Sigmoid colon (tissue), 7 donors: ENCODE results near the gene EHD3. TPM values are rescaled to one million over a fixed set of nuclear protein-coding genes. Genes with fewer than 3 reads are reported as not detected.

ENCODE experiments used
- DNase-seq: peaks from one replicate; pipeline ENCODE4 v3.0.0-alpha.2; 2019
- H3K27ac ChIP-seq, 4 donors: fragments of 200-600 bp; sonication (generic); one replicate each; pipeline ENCODE4 v1.5.1; 2016 to 2019; ENCODE audit warnings: mild to moderate bottlenecking in 1 of 4
- H3K27me3 ChIP-seq, 3 donors: fragments of 200-600 bp; sonication (generic); one replicate each; pipeline ENCODE4 v1.5.1; 2019; ENCODE audit warnings: mild to moderate bottlenecking in 1 of 3
- H3K36me3 ChIP-seq, 4 donors: fragments of 200-600 bp; sonication (generic); one replicate each; pipeline ENCODE4 v1.5.1; 2016 to 2019
- H3K4me1 ChIP-seq, 4 donors: fragments of 200-600 bp; sonication (generic); one replicate each; pipeline ENCODE4 v1.5.1; 2017 to 2019
- H3K4me3 ChIP-seq, 4 donors: fragments of 200-600 bp; sonication (generic); one replicate each; pipeline ENCODE4 v1.5.1; 2017 to 2019; ENCODE audit warnings: mild to moderate bottlenecking in 2 of 4, moderate library complexity in 1 of 4
- H3K9me3 ChIP-seq, 4 donors: fragments of 200-600 bp in 3 of 4; sonication (generic) in 3 of 4; one replicate each; pipeline versions ENCODE4 v1.5.1 to v1.6.1; 2013 to 2019
- EP300 ChIP-seq, 4 donors: sonication (generic); formaldehyde crosslinking; IDR thresholded peaks; one replicate each; pipeline ENCODE4 v1.6.1; 2017; ENCODE audit warnings: antibody characterized with exemption in 4 of 4
- POLR2A ChIP-seq, 2 donors: fragments of 450-650 bp; IDR thresholded peaks; one replicate each; pipeline ENCODE4 v1.6.1; 2016; ENCODE audit warnings: antibody characterized with exemption in 2 of 2, mild to moderate bottlenecking in 2 of 2, moderate library complexity in 2 of 2
- POLR2AphosphoS5 ChIP-seq, 4 donors: sonication (generic); formaldehyde crosslinking; IDR thresholded peaks; one replicate each; pipeline ENCODE4 v1.6.1; 2017; ENCODE audit warnings: antibody characterized with exemption in 4 of 4
- WGBS, 2 donors: extraction: QIAGEN DNeasy Blood & Tissue Kit; methylation state at CpG; one replicate each; pipeline ENCODE4 v1.1.7; 2013; 5-methylcytosine and 5-hydroxymethylcytosine counted together
- intact Hi-C: fragments of 100-400 bp; cut with DNase I; formaldehyde crosslinking; loops from one replicate; pipeline ENCODE4 v1.15.1; 2023
- polyA plus RNA-seq, 3 donors: library from polyadenylated mRNA; stranded (reverse); fragments of 200-250 nt; gene quantifications; one replicate each; pipeline ENCODE4 v1.2.3, GENCODE V29; 2013
- total RNA-seq, 4 donors: library from RNA; depleted of rRNA; stranded (reverse); fragments of >200 nt; gene quantifications; one replicate each; pipeline ENCODE4 v1.1.0, GENCODE V29; 2016
- TF ChIP-seq, protein P1 (sequence below), 4 experiments: fragments of 450-650 bp in 3 of 4; fragments of 200-600 bp in 1 of 4; IDR thresholded peaks; one replicate each; pipeline ENCODE4 v1.5.1; 2016 to 2019; ENCODE audit warnings: antibody characterized with exemption in 4 of 4, mild to moderate bottlenecking in 3 of 4, moderate library complexity in 2 of 4
- donor health status: healthy with polysubstance abuse.
- donor health status: Bipolar disorder and iron deficiency.
- donor health status: healthy.

Gene EHD3
- total and polyA plus RNA-seq, 7 donors: 0.60 to 7.8 (median 3.7) TPM

GRCh38 chr2:31227110-31227509 lies 6.8 kb upstream of the EHD3 start:
- no peak for DNase-seq
- no peak for TF ChIP-seq POLR2AphosphoS5 (IDR thresholded peaks at IDR 0.05)
- TF ChIP-seq, protein P1, sequence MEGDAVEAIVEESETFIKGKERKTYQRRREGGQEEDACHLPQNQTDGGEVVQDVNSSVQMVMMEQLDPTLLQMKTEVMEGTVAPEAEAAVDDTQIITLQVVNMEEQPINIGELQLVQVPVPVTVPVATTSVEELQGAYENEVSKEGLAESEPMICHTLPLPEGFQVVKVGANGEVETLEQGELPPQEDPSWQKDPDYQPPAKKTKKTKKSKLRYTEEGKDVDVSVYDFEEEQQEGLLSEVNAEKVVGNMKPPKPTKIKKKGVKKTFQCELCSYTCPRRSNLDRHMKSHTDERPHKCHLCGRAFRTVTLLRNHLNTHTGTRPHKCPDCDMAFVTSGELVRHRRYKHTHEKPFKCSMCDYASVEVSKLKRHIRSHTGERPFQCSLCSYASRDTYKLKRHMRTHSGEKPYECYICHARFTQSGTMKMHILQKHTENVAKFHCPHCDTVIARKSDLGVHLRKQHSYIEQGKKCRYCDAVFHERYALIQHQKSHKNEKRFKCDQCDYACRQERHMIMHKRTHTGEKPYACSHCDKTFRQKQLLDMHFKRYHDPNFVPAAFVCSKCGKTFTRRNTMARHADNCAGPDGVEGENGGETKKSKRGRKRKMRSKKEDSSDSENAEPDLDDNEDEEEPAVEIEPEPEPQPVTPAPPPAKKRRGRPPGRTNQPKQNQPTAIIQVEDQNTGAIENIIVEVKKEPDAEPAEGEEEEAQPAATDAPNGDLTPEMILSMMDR (IDR thresholded peaks at IDR 0.05): no peak
- no peak for TF ChIP-seq POLR2A (IDR thresholded peaks at IDR 0.05)
- no peak for TF ChIP-seq EP300 (IDR thresholded peaks at IDR 0.05)
- no peak overlapping the region for H3K27ac ChIP-seq
- no peaks in the 10 kb centered on the region for H3K9me3 ChIP-seq
- H3K36me3 ChIP-seq: no peaks in the 10 kb centered on the region
- no peaks in the 10 kb centered on the region for H3K4me1 ChIP-seq
- intact Hi-C loops: no loop called here
- WGBS, 2 donors: 71 to 76% methylated on average over 6 of the region's 6 CpGs
- no peaks in the 10 kb centered on the region for H3K27me3 ChIP-seq
- no peak overlapping the region for H3K4me3 ChIP-seq

- DNase-seq: no peak
- Histone ChIP-seq H3K4me1 (no peaks in the 10 kb centered on the region), H3K9me3 (no peaks in the 10 kb centered on the region), H3K36me3 (no peaks in the 10 kb centered on the region), H3K27me3 (no peaks in the 10 kb centered on the region), H3K4me3 (no peak overlapping the region), H3K27ac (no peak overlapping the region)
- WGBS, 2 donors: 61 to 70% methylated on average over 10 of the region's 10 CpGs
- intact Hi-C loops: no loop called here
- TF ChIP-seq POLR2A (IDR thresholded peaks at IDR 0.05) (no peak), EP300 (IDR thresholded peaks at IDR 0.05) (no peak), POLR2AphosphoS5 (IDR thresholded peaks at IDR 0.05) (no peak)
- TF ChIP-seq, protein P1 (IDR thresholded peaks at IDR 0.05): no peak
Measured at GRCh38 chr2:31227711-31228125, 6.2 kb upstream of the EHD3 start.

- TF ChIP-seq POLR2A (IDR thresholded peaks at IDR 0.05): no peak
- TF ChIP-seq POLR2AphosphoS5 (IDR thresholded peaks at IDR 0.05): no peak
- TF ChIP-seq, protein P1 (IDR thresholded peaks at IDR 0.05): no peak
- TF ChIP-seq EP300 (IDR thresholded peaks at IDR 0.05): no peak
- WGBS, 2 donors: 69 to 79% methylated on average over 3 of the region's 3 CpGs
- no peaks in the 10 kb centered on the region for H3K27me3 ChIP-seq
- intact Hi-C loops: no loop called here
- no peak overlapping the region for H3K27ac ChIP-seq
- DNase-seq: no peak
- no peaks in the 10 kb centered on the region for H3K9me3 ChIP-seq
- no peaks in the 10 kb centered on the region for H3K36me3 ChIP-seq
- H3K4me3 ChIP-seq: no peak overlapping the region
- H3K4me1 ChIP-seq: peaks cover 0 to 8% (median 2%) of the 10 kb centered on the region in 4 donors
Measured at GRCh38 chr2:31228717-31229116, 5.2 kb upstream of the EHD3 start.

DNA sequence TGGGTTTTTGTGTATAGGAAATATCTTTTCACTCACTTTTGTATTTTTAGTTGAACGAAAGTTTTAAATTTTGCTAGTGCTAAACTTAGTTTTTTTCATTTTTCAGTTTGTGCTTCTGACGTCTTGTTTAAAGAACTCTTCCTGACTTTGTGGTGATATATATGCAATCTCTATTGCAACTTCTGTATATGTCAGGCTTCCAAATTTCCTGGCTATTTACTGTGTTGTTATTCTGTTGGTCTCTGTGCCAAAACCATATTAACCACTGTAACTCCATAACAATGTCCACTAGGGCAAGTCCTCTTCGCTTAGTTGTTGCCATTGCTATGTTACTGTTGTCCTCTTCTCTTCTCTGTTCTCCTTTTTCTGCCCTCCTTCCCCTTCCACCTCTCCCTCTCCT lies 3.2 kb upstream of the EHD3 start:
- Histone ChIP-seq H3K36me3 (no peaks in the 10 kb centered on the region), H3K4me3 (no peak overlapping the region), H3K27ac (no peak overlapping the region), H3K4me1 (peaks cover 0 to 25% (median 12%) of the 10 kb centered on the region in 4 donors), H3K9me3 (no peaks in the 10 kb centered on the region), H3K27me3 (no peaks in the 10 kb centered on the region)
- WGBS, 2 donors: 78 to 80% methylated on average over 3 of the region's 3 CpGs
- no peak for TF ChIP-seq POLR2A (IDR thresholded peaks at IDR 0.05)
- TF ChIP-seq POLR2AphosphoS5 (IDR thresholded peaks at IDR 0.05): no peak
- TF ChIP-seq EP300 (IDR thresholded peaks at IDR 0.05): no peak
- TF ChIP-seq, protein P1 (IDR thresholded peaks at IDR 0.05): no peak
- no peak for DNase-seq
- intact Hi-C loops: no loop called here
